Caco-2 (cell line): ENCODE results near the gene PBX4. TPM values are rescaled to one million over a fixed set of nuclear protein-coding genes. Genes with fewer than 3 reads are reported as not detected.

Source experiments
- BruUV-seq: library from RNA; stranded (reverse); fragments of 400-500 nt; replicated peaks from 2 replicates; lab custom pipeline; 2021; lab: Mats Ljungman, UMichigan
- CTCF ChIA-PET: fragments of 300-600 bp; sonication (Branson Sonifier 250); formaldehyde crosslinking; loops from one replicate; lab custom pipeline; 2022; ENCODE audit warnings: antibody characterized with exemption; lab: Charles Lee
- POLR2A ChIA-PET: fragments of 300-600 bp; sonication (Branson Sonifier 250); formaldehyde crosslinking; loops from one replicate; lab custom pipeline; 2022; ENCODE audit warnings: antibody characterized with exemption; lab: Charles Lee
- DNase-seq, 2 experiments: peaks; one replicate each; pipeline versions ENCODE4 v3.0.0 to v3.0.0-alpha.2; 2020 to 2022
- H3K27me3 ChIP-seq: replicated peaks from 2 replicates; pipeline ENCODE4 v1.6.0; 2011; ENCODE audit warnings: low read length; ENCODE audit not compliant: control insufficient read depth, insufficient read depth
- H3K36me3 ChIP-seq: 2 replicates; pipeline ENCODE4 v1.5.1; 2011; ENCODE audit warnings: low read length; ENCODE audit not compliant: control insufficient read depth, insufficient read depth
- H3K4me1 ChIP-seq: fragments of 250-450 bp; sonication (Bioruptor Pico); 2 replicates; pipeline ENCODE4 v1.5.1; 2020; ENCODE audit warnings: mild to moderate bottlenecking
- H3K4me3 ChIP-seq: 2 replicates; pipeline ENCODE4 v1.5.1; 2011; ENCODE audit warnings: low read depth, mild to moderate bottlenecking, control low read depth, low read length
- H3K9me3 ChIP-seq: fragments of 250-450 bp; sonication (Bioruptor Pico); 2 replicates; pipeline ENCODE4 v1.5.1; 2020; ENCODE audit warnings: mild to moderate bottlenecking, moderate library complexity
- H3K27ac Mint-ChIP-seq: one replicate; pipeline ENCODE4 v1.8.0; 2022; ENCODE audit warnings: mixed read lengths; ENCODE audit not compliant: unreplicated experiment
- H3K27me3 Mint-ChIP-seq: one replicate; pipeline ENCODE4 v1.8.0; 2022; ENCODE audit warnings: mixed read lengths; ENCODE audit not compliant: insufficient read depth, unreplicated experiment
- H3K36me3 Mint-ChIP-seq: one replicate; pipeline ENCODE4 v1.8.0; 2022; ENCODE audit warnings: mild to moderate bottlenecking, mixed read lengths; ENCODE audit not compliant: insufficient read depth, unreplicated experiment
- H3K4me1 Mint-ChIP-seq: one replicate; pipeline ENCODE4 v1.8.0; 2022; ENCODE audit warnings: low read depth, mixed read lengths; ENCODE audit not compliant: unreplicated experiment
- H3K4me3 Mint-ChIP-seq: one replicate; pipeline ENCODE4 v1.8.0; 2022; ENCODE audit warnings: mild to moderate bottlenecking, moderate library complexity, mixed read lengths; ENCODE audit not compliant: unreplicated experiment
- H3K9me3 Mint-ChIP-seq: one replicate; pipeline ENCODE4 v1.8.0; 2022; ENCODE audit warnings: mixed read lengths; ENCODE audit not compliant: unreplicated experiment
- intact Hi-C: fragments of 100-400 bp; cut with micrococcal nuclease; formaldehyde crosslinking; loops from one replicate; pipeline ENCODE4 v1.10.0; 2022; ENCODE audit not compliant: unreplicated experiment
- total RNA-seq: library from RNA; stranded (reverse); gene quantifications from 2 replicates; pipeline ENCODE4 v1.2.3, GENCODE V29; 2022
- TF ChIP-seq, protein P1 (sequence below), 2 experiments: fragments of 200-600 bp in 1 of 2; IDR thresholded peaks; 1 replicate in 1 of 2; 2 replicates in 1 of 2; pipeline versions ENCODE4 v1.5.1 to v1.8.0; 2011 to 2022; ENCODE audit warnings: antibody characterized with exemption in 1 of 2, control low read depth in 1 of 2, inconsistent platforms in 1 of 2, low read depth in 1 of 2, low read length in 1 of 2, mild to moderate bottlenecking in 1 of 2, moderate library complexity in 1 of 2; ENCODE audit not compliant: insufficient read depth in 1 of 2, severe bottlenecking in 1 of 2, unreplicated experiment in 1 of 2

Gene PBX4
- total RNA-seq, 1 experiment from 2014 or later, result 3.5 TPM

DNA sequence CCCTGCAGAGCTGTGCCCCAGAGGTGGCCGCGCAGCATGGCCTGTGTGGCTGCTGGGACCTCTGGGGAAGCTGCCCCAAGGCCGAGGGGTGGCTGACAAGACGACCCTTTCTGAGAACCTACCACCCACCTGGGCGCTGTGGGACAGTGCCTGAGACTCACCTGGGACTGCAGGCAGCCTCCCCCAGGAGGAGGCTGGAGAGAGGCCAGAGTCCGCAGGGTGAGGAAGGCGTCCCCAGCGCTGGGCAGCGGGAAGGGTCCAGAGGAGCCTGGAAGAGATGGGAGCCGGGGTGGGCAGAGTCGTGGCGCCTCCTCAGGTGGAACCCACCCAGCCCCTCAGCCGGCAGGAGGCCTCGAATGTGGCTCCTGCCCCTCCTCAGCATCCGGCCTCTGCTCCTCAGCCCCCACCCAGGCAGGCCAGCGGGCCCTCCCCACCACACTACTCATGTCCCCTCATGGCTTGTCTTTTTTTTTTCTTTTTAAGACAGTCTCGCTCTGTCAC is 55.1 kb downstream of the PBX4 start:
- intact Hi-C loops, result no loop called here

DNA sequence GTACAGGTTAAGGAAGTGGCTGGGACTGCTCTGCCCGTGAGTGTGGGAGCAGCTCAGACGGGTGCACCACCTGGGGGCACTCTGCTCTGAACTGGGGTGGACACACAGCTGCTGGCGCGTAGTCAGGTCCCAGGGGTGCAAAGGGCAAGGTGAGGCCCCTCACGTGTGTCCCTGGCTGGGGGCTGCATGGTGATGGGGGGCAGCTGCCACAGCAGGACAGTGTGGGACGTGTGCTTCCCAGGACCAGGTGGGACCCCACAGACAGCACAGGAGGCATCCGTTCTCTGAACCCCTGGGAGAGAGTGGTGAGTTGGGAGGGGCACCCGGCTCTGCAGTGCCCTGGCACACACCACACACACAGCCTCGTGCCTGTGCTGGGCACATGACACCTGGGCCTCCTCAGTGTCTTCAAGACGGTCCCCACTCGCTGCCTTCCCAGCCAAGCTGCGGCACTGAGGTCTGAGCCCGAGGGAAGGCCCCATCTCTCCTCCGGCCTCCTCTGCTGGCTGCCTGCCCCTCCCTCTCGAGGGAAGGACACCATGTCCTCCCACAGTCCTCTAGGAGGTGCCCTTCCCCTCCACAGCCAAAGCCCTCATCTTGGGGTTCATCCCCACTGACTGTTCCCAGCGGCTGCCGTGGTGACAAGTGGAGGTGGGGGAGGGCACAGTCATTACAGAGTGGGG is 55.7 kb downstream of the PBX4 start:
- no peak overlapping the region for H3K27ac Mint-ChIP-seq
- H3K9me3 Mint-ChIP-seq, result no peaks in the 10 kb centered on the region
- H3K9me3 ChIP-seq, result no peaks in the 10 kb centered on the region
- ChIA-PET POLR2A (no interaction called here), CTCF (interaction anchor here (1.1 kb wide), 1 partner anchor 10 kb away, joined by 3 read pairs; no protein-coding TSS in a partner anchor)
- H3K27me3 Mint-ChIP-seq, result no peaks in the 10 kb centered on the region
- no peak for DNase-seq
- no peaks in the 10 kb centered on the region for H3K36me3 Mint-ChIP-seq
- intact Hi-C loops, result no loop called here
- H3K4me1 ChIP-seq, result peaks cover 4% of the 10 kb centered on the region; the same call in 1 of the 2 replicates
- TF ChIP-seq, protein P1, sequence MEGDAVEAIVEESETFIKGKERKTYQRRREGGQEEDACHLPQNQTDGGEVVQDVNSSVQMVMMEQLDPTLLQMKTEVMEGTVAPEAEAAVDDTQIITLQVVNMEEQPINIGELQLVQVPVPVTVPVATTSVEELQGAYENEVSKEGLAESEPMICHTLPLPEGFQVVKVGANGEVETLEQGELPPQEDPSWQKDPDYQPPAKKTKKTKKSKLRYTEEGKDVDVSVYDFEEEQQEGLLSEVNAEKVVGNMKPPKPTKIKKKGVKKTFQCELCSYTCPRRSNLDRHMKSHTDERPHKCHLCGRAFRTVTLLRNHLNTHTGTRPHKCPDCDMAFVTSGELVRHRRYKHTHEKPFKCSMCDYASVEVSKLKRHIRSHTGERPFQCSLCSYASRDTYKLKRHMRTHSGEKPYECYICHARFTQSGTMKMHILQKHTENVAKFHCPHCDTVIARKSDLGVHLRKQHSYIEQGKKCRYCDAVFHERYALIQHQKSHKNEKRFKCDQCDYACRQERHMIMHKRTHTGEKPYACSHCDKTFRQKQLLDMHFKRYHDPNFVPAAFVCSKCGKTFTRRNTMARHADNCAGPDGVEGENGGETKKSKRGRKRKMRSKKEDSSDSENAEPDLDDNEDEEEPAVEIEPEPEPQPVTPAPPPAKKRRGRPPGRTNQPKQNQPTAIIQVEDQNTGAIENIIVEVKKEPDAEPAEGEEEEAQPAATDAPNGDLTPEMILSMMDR (IDR thresholded peaks at IDR 0.05; ENCODE audit: insufficient read depth in 1 of 2, low read depth in 1 of 2, low read length in 1 of 2, severe bottlenecking in 1 of 2, unreplicated experiment in 1 of 2), result no peak
- H3K27me3 ChIP-seq, result no peaks in the 10 kb centered on the region
- no peaks in the 10 kb centered on the region for H3K4me1 Mint-ChIP-seq
- no peak overlapping the region for H3K4me3 ChIP-seq
- no TSS peak for BruUV-seq
- H3K4me3 Mint-ChIP-seq, result no peak overlapping the region
- no peaks in the 10 kb centered on the region for H3K36me3 ChIP-seq

More for the DNA sequence above, 55.1 kb downstream of the PBX4 start:
- no peak for DNase-seq
- Mint-ChIP-seq H3K27me3 (no peaks in the 10 kb centered on the region), H3K36me3 (no peaks in the 10 kb centered on the region), H3K4me3 (no peak overlapping the region), H3K4me1 (no peaks in the 10 kb centered on the region), H3K27ac (no peak overlapping the region), H3K9me3 (no peaks in the 10 kb centered on the region)
- Histone ChIP-seq H3K27me3 (no peaks in the 10 kb centered on the region), H3K36me3 (no peaks in the 10 kb centered on the region), H3K4me3 (no peak overlapping the region), H3K9me3 (no peaks in the 10 kb centered on the region), H3K4me1 (peaks cover 4% of the 10 kb centered on the region; the same call in 1 of the 2 replicates)
- ChIA-PET CTCF (no interaction called here), POLR2A (no interaction called here)
- BruUV-seq, result no TSS peak
- TF ChIP-seq, protein P1 (IDR thresholded peaks at IDR 0.05; ENCODE audit: insufficient read depth in 1 of 2, low read depth in 1 of 2, low read length in 1 of 2, severe bottlenecking in 1 of 2, unreplicated experiment in 1 of 2), result no peak

DNA sequence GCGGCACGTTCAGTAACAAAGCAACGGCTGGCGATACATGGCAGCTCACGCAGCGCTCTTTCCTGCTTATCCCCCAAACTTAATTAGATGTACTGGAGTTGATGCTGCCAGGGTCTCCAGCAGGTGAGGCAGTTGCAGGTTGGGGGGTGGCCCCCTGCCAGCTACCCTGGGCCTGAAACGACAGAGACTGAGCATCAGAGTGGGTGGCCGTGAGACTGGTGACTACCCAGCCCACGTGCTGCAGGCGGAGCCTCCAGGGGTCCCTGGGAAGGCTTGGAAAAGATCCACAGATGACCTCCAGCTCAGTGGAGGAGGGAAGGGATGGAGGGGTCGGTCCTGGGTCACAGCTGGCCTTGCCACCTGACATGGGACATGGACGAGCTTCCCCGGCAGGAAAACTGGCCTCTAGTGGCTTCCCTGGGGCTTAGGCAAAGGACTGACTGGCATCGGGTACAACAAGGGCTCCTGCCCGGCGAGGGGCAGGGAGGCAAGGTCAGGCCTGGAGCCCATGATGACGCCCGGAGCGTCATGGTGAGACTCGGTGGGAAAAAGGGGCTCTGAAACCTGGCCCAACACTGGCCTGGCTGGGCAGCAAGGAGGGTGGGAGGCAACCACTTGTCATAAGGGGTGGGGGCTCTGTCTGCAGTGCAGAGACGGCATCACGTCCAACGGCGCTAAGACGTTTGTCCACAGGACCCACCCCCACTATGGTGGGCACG is 56.4 kb downstream of the PBX4 start:
- Histone ChIP-seq H3K4me3 (no peak overlapping the region), H3K27me3 (no peaks in the 10 kb centered on the region), H3K9me3 (no peaks in the 10 kb centered on the region), H3K4me1 (peaks cover 4% of the 10 kb centered on the region; the same call in 1 of the 2 replicates), H3K36me3 (no peaks in the 10 kb centered on the region)
- no TSS peak for BruUV-seq
- POLR2A ChIA-PET, result no interaction called here
- H3K27ac Mint-ChIP-seq, result no peak overlapping the region
- TF ChIP-seq, protein P1 (IDR thresholded peaks at IDR 0.05; ENCODE audit: insufficient read depth in 1 of 2, low read depth in 1 of 2, low read length in 1 of 2, severe bottlenecking in 1 of 2, unreplicated experiment in 1 of 2), result no peak
- no peaks in the 10 kb centered on the region for H3K27me3 Mint-ChIP-seq
- DNase-seq, result no peak
- H3K4me3 Mint-ChIP-seq, result no peak overlapping the region
- CTCF ChIA-PET, result interaction anchor here (1.1 kb wide), 1 partner anchor 9 kb away, joined by 3 read pairs; no protein-coding TSS in a partner anchor
- intact Hi-C loops, result no loop called here
- H3K36me3 Mint-ChIP-seq, result no peaks in the 10 kb centered on the region
- no peaks in the 10 kb centered on the region for H3K4me1 Mint-ChIP-seq
- no peaks in the 10 kb centered on the region for H3K9me3 Mint-ChIP-seq
